ENCODE data around the gene LY6G6C.

DNA sequence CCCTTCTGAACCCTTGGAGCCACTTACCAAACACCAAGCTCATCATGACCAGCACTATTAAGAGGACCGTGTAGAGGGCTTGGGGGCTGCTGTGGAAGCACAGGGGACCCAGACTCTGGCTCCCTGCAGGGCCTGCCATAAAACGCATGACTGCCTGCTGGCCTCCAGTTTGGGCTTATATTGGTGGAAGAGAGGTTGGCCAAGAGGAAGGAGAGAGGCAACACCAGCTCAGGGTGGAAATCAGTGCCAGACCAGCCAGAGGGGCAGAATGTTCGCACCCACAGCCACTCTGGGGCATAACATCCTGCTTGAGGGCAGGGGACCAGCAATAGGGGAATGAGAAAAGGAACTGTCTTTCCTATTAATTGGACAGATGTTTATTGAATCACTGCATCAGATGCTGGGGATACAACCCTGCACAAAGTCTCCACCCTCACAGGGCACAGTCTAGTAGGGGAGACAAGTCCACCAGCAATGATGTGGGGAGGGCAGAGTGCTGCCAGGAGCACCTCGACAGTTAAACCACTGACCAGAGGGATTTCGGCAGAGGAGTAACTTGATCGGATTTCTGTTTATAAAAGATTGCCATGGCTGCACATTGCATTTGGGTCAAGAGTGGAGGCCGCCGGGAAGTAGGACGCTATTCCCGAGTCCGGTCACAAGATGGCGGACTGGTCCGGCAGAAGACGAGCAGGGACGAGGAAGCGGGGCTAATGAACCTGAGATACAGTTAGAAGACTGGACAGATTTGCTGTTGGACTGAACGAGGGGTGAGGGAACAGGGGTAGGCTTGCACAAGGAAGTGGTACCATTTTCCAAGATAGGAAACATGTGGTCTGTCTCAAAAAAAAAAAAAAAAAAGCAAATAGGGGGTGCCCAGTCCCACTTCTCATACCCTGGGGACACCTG, 41.1 kb downstream of the LY6G6C start, which contains the start of gene LY6G5C:
- TF ChIP-seq, protein P1, sequence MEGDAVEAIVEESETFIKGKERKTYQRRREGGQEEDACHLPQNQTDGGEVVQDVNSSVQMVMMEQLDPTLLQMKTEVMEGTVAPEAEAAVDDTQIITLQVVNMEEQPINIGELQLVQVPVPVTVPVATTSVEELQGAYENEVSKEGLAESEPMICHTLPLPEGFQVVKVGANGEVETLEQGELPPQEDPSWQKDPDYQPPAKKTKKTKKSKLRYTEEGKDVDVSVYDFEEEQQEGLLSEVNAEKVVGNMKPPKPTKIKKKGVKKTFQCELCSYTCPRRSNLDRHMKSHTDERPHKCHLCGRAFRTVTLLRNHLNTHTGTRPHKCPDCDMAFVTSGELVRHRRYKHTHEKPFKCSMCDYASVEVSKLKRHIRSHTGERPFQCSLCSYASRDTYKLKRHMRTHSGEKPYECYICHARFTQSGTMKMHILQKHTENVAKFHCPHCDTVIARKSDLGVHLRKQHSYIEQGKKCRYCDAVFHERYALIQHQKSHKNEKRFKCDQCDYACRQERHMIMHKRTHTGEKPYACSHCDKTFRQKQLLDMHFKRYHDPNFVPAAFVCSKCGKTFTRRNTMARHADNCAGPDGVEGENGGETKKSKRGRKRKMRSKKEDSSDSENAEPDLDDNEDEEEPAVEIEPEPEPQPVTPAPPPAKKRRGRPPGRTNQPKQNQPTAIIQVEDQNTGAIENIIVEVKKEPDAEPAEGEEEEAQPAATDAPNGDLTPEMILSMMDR (IDR thresholded peaks at IDR 0.05; ENCODE audit: insufficient read depth, low read depth, low read length): peak; percentile 57
- TF ChIP-seq EZH2 (IDR thresholded peaks at IDR 0.05; ENCODE audit: insufficient read depth, low read length): no peak

Measured in astrocyte (in vitro differentiated cells and primary cell).